ENCODE data around the gene HOXC4.

DNA sequence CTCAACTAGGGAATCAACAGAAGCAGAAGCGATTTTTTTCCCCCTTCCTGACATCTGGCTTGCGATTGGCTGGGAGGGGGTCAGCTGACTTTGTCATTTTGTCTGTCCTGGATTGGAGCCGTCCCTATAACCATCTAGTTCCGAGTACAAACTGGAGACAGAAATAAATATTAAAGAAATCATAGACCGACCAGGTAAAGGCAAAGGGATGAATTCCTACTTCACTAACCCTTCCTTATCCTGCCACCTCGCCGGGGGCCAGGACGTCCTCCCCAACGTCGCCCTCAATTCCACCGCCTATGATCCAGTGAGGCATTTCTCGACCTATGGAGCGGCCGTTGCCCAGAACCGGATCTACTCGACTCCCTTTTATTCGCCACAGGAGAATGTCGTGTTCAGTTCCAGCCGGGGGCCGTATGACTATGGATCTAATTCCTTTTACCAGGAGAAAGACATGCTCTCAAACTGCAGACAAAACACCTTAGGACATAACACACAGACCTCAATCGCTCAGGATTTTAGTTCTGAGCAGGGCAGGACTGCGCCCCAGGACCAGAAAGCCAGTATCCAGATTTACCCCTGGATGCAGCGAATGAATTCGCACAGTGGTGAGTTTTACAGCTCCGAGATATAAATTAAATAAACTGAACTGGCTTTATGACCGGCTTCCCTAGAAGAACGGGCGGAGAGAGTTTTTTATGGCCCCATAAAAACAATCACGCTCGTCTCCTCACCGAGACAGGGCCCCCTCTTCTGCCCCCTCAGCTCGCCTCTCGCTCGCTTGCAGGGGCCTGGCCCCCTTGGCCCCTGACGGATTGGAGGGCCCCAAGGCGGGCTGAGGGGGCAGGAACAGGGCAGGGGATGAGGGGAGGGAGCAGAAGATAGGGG, 25.1 kb upstream of the HOXC4 start, which contains the start of gene HOXC6:
- no peak for TF ChIP-seq EZH2 (IDR thresholded peaks at IDR 0.05; ENCODE audit: insufficient read depth, poor library complexity, severe bottlenecking)
- no peak for TF ChIP-seq EZH2phosphoT487 (IDR thresholded peaks at IDR 0.05; ENCODE audit: insufficient read depth, low read depth)

Data from GM23248 (cell line).